Fibroblast of lung (primary cell): ENCODE measurements around the gene OCA2. TPM values are rescaled to one million over a fixed set of nuclear protein-coding genes. Genes with fewer than 3 reads are reported as not detected.

ENCODE experiments used
- DNase-seq, 2 donors: peaks; one replicate each; pipeline versions ENCODE4 v3.0.0 to v3.0.0-alpha.2; 2010; ENCODE audit warnings: low read depth in 2 of 2
- H2AFZ ChIP-seq: 2 replicates; pipeline ENCODE4 v1.5.1; 2012; ENCODE audit warnings: low read length, control low read depth, inconsistent platforms
- H3K27ac ChIP-seq: 2 replicates; pipeline ENCODE4 v1.5.1; 2011; ENCODE audit warnings: low read length, control low read depth; ENCODE audit not compliant: insufficient read depth
- H3K27me3 ChIP-seq: 2 replicates; pipeline ENCODE4 v1.5.1; 2011; ENCODE audit warnings: mild to moderate bottlenecking, low read length; ENCODE audit not compliant: control insufficient read depth, insufficient read depth
- H3K36me3 ChIP-seq: 2 replicates; pipeline ENCODE4 v1.5.1; 2011; ENCODE audit warnings: low read length; ENCODE audit not compliant: control insufficient read depth, insufficient read depth
- H3K4me1 ChIP-seq: 2 replicates; pipeline ENCODE4 v1.5.1; 2011; ENCODE audit warnings: low read length; ENCODE audit not compliant: control insufficient read depth, insufficient read depth; ENCODE audit errors: extremely low read depth
- H3K4me2 ChIP-seq: 2 replicates; pipeline ENCODE4 v1.5.1; 2011; ENCODE audit warnings: low read length, control low read depth; ENCODE audit not compliant: insufficient read depth; ENCODE audit errors: extremely low read depth
- H3K4me3 ChIP-seq, 4 experiments: fragments of 200-600 bp in 1 of 4; sonication (generic) in 1 of 4; replicated peaks in 1 of 4; 2 replicates each; pipeline ENCODE4 v1.5.1; 2011 to 2016; ENCODE audit warnings: low read length in 4 of 4, low read depth in 3 of 4, mild to moderate bottlenecking in 3 of 4, control low read depth in 2 of 4, inconsistent platforms in 1 of 4, mixed read lengths in 1 of 4; ENCODE audit not compliant: insufficient read depth in 1 of 4; ENCODE audit errors: control extremely low read depth in 1 of 4
- H3K79me2 ChIP-seq: 2 replicates; pipeline ENCODE4 v1.5.1; 2012; ENCODE audit warnings: mild to moderate bottlenecking, low read length, inconsistent platforms; ENCODE audit not compliant: control insufficient read depth, insufficient read depth
- H3K9ac ChIP-seq: 2 replicates; pipeline ENCODE4 v1.5.1; 2011; ENCODE audit warnings: mild to moderate bottlenecking, low read length, control low read depth; ENCODE audit not compliant: insufficient read depth
- H3K9me3 ChIP-seq: 2 replicates; pipeline ENCODE4 v1.5.1; 2012; ENCODE audit warnings: low read depth, low read length; ENCODE audit not compliant: control insufficient read depth, insufficient read depth
- H4K20me1 ChIP-seq: 2 replicates; pipeline ENCODE4 v1.5.1; 2011; ENCODE audit warnings: low read length; ENCODE audit not compliant: control insufficient read depth, insufficient read depth; ENCODE audit errors: extremely low read depth
- CTCF ChIP-seq, 2 donors: IDR thresholded peaks in 1 of 2; conservative IDR thresholded peaks in 1 of 2; 1 replicate in 1 of 2; 2 replicates in 1 of 2; pipeline ENCODE4 v1.5.1; 2011 to 2012; ENCODE audit warnings: low read length in 2 of 2, control low read depth in 1 of 2, inconsistent platforms in 1 of 2, low read depth in 1 of 2, mild to moderate bottlenecking in 1 of 2
- EZH2 ChIP-seq: IDR thresholded peaks from 2 replicates; pipeline ENCODE4 v1.5.1; 2012; ENCODE audit warnings: low read length, control low read depth, mild to moderate bottlenecking; ENCODE audit errors: missing control alignments
- polyA plus RNA-seq, 2 donors: library from polyadenylated mRNA; depleted of rRNA in 1 of 2; stranded (reverse) in 1 of 2; unstranded in 1 of 2; fragments of >200 nt; gene quantifications; 2 replicates each; pipeline ENCODE4 v1.2.1, GENCODE V29; 2011 to 2012; ENCODE audit warnings: missing spikeins in 1 of 2
- total RNA-seq: library from RNA; depleted of rRNA; stranded (reverse); fragments of >200 nt; gene quantifications from 2 replicates; pipeline ENCODE4 v1.2.1, GENCODE V29; 2014

OCA2 gene
- total and polyA plus RNA-seq, 2 donors (not counting 1 experiment from before 2014, with no cell fraction given) = not detected

GRCh38 chr15:27742751-27743477 is 356.2 kb downstream of the OCA2 start:
- no peaks in the 10 kb centered on the region for H3K79me2 ChIP-seq
- H3K9me3 ChIP-seq = no peaks in the 10 kb centered on the region
- no peaks in the 10 kb centered on the region for H4K20me1 ChIP-seq
- no peak overlapping the region for H3K9ac ChIP-seq
- H2AFZ ChIP-seq = no peak overlapping the region
- no peaks in the 10 kb centered on the region for H3K36me3 ChIP-seq
- TF ChIP-seq EZH2 = no peak
- no peak for TF ChIP-seq CTCF (conservative IDR thresholded peaks at IDR 0.05 in 1 of 2, IDR thresholded peaks at IDR 0.05 in 1 of 2; ENCODE audit: low read depth in 1 of 2, low read length in 2 of 2)
- no peak for DNase-seq
- H3K27ac ChIP-seq = no peak overlapping the region
- no peak overlapping the region for H3K4me3 ChIP-seq
- H3K4me1 ChIP-seq = no peaks in the 10 kb centered on the region
- no peaks in the 10 kb centered on the region for H3K27me3 ChIP-seq
- no peak overlapping the region for H3K4me2 ChIP-seq

- Histone ChIP-seq H3K9ac (no peak overlapping the region), H3K27ac (no peak overlapping the region), H3K79me2 (no peaks in the 10 kb centered on the region), H3K36me3 (no peaks in the 10 kb centered on the region), H2AFZ (no peak overlapping the region), H3K4me1 (no peaks in the 10 kb centered on the region), H4K20me1 (no peaks in the 10 kb centered on the region), H3K27me3 (no peaks in the 10 kb centered on the region), H3K9me3 (no peaks in the 10 kb centered on the region), H3K4me3 (no peak overlapping the region), H3K4me2 (no peak overlapping the region)
- TF ChIP-seq EZH2 (no peak), CTCF (conservative IDR thresholded peaks at IDR 0.05 in 1 of 2, IDR thresholded peaks at IDR 0.05 in 1 of 2; ENCODE audit: low read depth in 1 of 2, low read length in 2 of 2) (no peak)
- DNase-seq = no peak
These were observed 357.8 kb downstream of the OCA2 start for GRCh38 chr15:27741226-27741860.

GRCh38 chr15:27734785-27735495 is 364.2 kb downstream of the OCA2 start:
- Histone ChIP-seq H3K4me3 (no peak overlapping the region), H3K9me3 (no peaks in the 10 kb centered on the region), H3K4me2 (no peak overlapping the region), H3K79me2 (no peaks in the 10 kb centered on the region), H4K20me1 (no peaks in the 10 kb centered on the region), H3K9ac (no peak overlapping the region), H3K27ac (no peak overlapping the region), H3K4me1 (no peaks in the 10 kb centered on the region), H3K27me3 (no peaks in the 10 kb centered on the region), H3K36me3 (no peaks in the 10 kb centered on the region), H2AFZ (no peak overlapping the region)
- TF ChIP-seq CTCF (conservative IDR thresholded peaks at IDR 0.05 in 1 of 2, IDR thresholded peaks at IDR 0.05 in 1 of 2; ENCODE audit: low read depth in 1 of 2, low read length in 2 of 2) = no peak
- no peak for TF ChIP-seq EZH2
- no peak for DNase-seq
